Neural cell (in vitro differentiated cells): ENCODE results near the gene DNM3. TPM values are rescaled to one million over a fixed set of nuclear protein-coding genes. Genes with fewer than 3 reads are reported as not detected.

Source experiments
- H2AFZ ChIP-seq: fragments of 200-600, 300-800 bp; sonication (generic), shearing (Covaris generic); 2 replicates; pipeline ENCODE4 v1.6.0; 2014; ENCODE audit warnings: low read depth, mild to moderate bottlenecking, antibody characterized with exemption, low read length, moderate library complexity
- H3F3A ChIP-seq: fragments of 200-600 bp; shearing (Covaris generic); 2 replicates; pipeline ENCODE4 v1.6.1; 2016; ENCODE audit warnings: mild to moderate bottlenecking, moderate library complexity, mixed read lengths, antibody characterized with exemption, low read length; ENCODE audit not compliant: insufficient read depth, poor library complexity, severe bottlenecking
- H3K27ac ChIP-seq: fragments of 200-600, 300-800 bp; sonication (generic), shearing (Covaris generic); 2 replicates; pipeline ENCODE4 v1.5.1; 2014; ENCODE audit warnings: mild to moderate bottlenecking, low read length, moderate library complexity
- H3K27me3 ChIP-seq: fragments of 300-800, 200-600 bp; sonication (generic), shearing (Covaris generic); 2 replicates; pipeline ENCODE4 v1.6.0; 2014; ENCODE audit warnings: mild to moderate bottlenecking, low read depth, low read length, moderate library complexity; ENCODE audit not compliant: insufficient read depth
- H3K36me3 ChIP-seq: fragments of 300-800, 200-600 bp; sonication (generic), shearing (Covaris generic); 2 replicates; pipeline ENCODE4 v1.5.1; 2014; ENCODE audit warnings: mild to moderate bottlenecking, antibody characterized with exemption, low read length, moderate library complexity; ENCODE audit not compliant: insufficient read depth
- H3K4me2 ChIP-seq: fragments of 300-800, 200-600 bp; sonication (generic), shearing (Covaris generic); 2 replicates; pipeline ENCODE4 v1.6.0; 2014; ENCODE audit warnings: mild to moderate bottlenecking, low read length
- H3K4me3 ChIP-seq: fragments of 300-800, 200-600 bp; sonication (generic), shearing (Covaris generic); 2 replicates; pipeline ENCODE4 v1.5.1; 2014; ENCODE audit warnings: mild to moderate bottlenecking, low read length, moderate library complexity
- H3K79me2 ChIP-seq: fragments of 200-600 bp; shearing (Covaris generic); replicated peaks from 2 replicates; pipeline ENCODE4 v1.6.0; 2014; ENCODE audit warnings: mild to moderate bottlenecking, low read length, moderate library complexity; ENCODE audit not compliant: insufficient read depth
- H3K9ac ChIP-seq: fragments of 300-800, 200-600 bp; sonication (generic), shearing (Covaris generic); 2 replicates; pipeline ENCODE4 v1.6.1; 2016; ENCODE audit warnings: mild to moderate bottlenecking, low read length, mixed read lengths
- H3K9me2 ChIP-seq: fragments of 200-600 bp; shearing (Covaris generic); 2 replicates; pipeline ENCODE4 v1.6.1; 2016; ENCODE audit warnings: mild to moderate bottlenecking, low read length, mixed read lengths; ENCODE audit not compliant: insufficient read depth
- H3K9me3 ChIP-seq: fragments of 200-600, 300-800 bp; sonication (generic), shearing (Covaris generic); 2 replicates; pipeline ENCODE4 v1.6.1; 2016; ENCODE audit warnings: mild to moderate bottlenecking, mixed run types, low read length, moderate library complexity, mixed read lengths
- H4K20me1 ChIP-seq: fragments of 200-600 bp; shearing (Covaris generic); 2 replicates; pipeline ENCODE4 v1.6.1; 2016; ENCODE audit warnings: mild to moderate bottlenecking, mixed run types; ENCODE audit not compliant: insufficient read depth
- EP300 ChIP-seq: fragments of 450-650 bp; conservative IDR thresholded peaks from 2 replicates; pipeline ENCODE4 v1.6.1; 2014; ENCODE audit warnings: antibody characterized with exemption, mild to moderate bottlenecking, moderate library complexity; ENCODE audit not compliant: poor library complexity, severe bottlenecking
- EZH2 ChIP-seq: fragments of 200-600, 300-800 bp; shearing (Covaris generic), sonication (generic); IDR thresholded peaks from 2 replicates; pipeline ENCODE4 v1.6.1; 2014; ENCODE audit warnings: antibody characterized with exemption, low read length, borderline replicate concordance, mild to moderate bottlenecking; ENCODE audit not compliant: insufficient read depth, poor library complexity, severe bottlenecking
- MXI1 ChIP-seq: fragments of 450-650 bp; conservative IDR thresholded peaks from 2 replicates; pipeline ENCODE4 v1.6.1; 2014; ENCODE audit warnings: antibody characterized with exemption, mild to moderate bottlenecking; ENCODE audit not compliant: poor library complexity, severe bottlenecking
- POLR2AphosphoS5 ChIP-seq: IDR thresholded peaks from 2 replicates; pipeline ENCODE4 v1.6.1; 2012
- RAD21 ChIP-seq: fragments of 450-650 bp; conservative IDR thresholded peaks from 2 replicates; pipeline ENCODE4 v1.6.1; 2014; ENCODE audit warnings: antibody characterized with exemption, mild to moderate bottlenecking, moderate library complexity
- SMC3 ChIP-seq: fragments of 450-650 bp; conservative IDR thresholded peaks from 2 replicates; pipeline ENCODE4 v1.6.1; 2014; ENCODE audit warnings: antibody characterized with exemption, mild to moderate bottlenecking, moderate library complexity; ENCODE audit not compliant: poor library complexity
- TAF1 ChIP-seq: IDR thresholded peaks from 2 replicates; pipeline ENCODE4 v1.6.1; 2012; ENCODE audit warnings: low read depth
- polyA plus RNA-seq: library from polyadenylated mRNA; depleted of rRNA; stranded (reverse); fragments of >200 nt; gene quantifications from 2 replicates; pipeline ENCODE4 v1.2.3, GENCODE V29; 2014
- TF ChIP-seq, protein P1 (sequence below): fragments of 450-650 bp; IDR thresholded peaks from 2 replicates; pipeline ENCODE4 v1.5.1; 2014; ENCODE audit warnings: antibody characterized with exemption, mild to moderate bottlenecking, moderate library complexity; ENCODE audit not compliant: poor library complexity, severe bottlenecking
- TF ChIP-seq, protein P2 (sequence below): IDR thresholded peaks from 2 replicates; pipeline ENCODE4 v1.6.1; 2012; ENCODE audit warnings: borderline replicate concordance

DNM3 gene
- polyA plus RNA-seq, 1 donor from 2014 or later = 37.1 TPM

DNA sequence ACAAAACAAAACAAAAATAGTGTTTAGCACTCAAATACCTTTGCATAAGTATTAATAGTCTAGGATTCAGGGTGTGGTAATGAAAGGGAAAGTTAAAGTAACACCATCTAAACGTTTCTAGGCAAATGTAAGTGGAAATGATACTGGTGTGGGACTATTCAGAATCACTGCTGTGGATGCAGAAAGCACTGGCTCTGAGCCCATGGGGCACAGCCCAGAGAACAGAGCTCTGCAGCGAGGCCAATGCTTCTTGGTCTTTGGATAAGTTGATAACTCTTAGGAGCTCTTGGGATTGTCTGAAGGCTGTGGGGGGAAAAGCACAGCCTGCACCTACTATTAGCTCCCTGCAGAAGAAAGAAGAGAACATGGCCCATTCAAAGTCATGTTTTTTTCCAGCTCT is 21.4 kb upstream of the DNM3 start:
- Histone ChIP-seq H3F3A (no peaks in the 10 kb centered on the region), H3K9me2 (no peaks in the 10 kb centered on the region), H3K79me2 (no peaks in the 10 kb centered on the region), H3K36me3 (no peaks in the 10 kb centered on the region), H3K27me3 (no peaks in the 10 kb centered on the region), H3K4me2 (no peak overlapping the region), H3K4me3 (no peak overlapping the region), H4K20me1 (no peaks in the 10 kb centered on the region), H3K27ac (no peak overlapping the region), H2AFZ (no peak overlapping the region), H3K9ac (no peak overlapping the region), H3K9me3 (no peaks in the 10 kb centered on the region)
- TF ChIP-seq POLR2AphosphoS5 (no peak), SMC3 (no peak), EP300 (no peak), TAF1 (no peak), MXI1 (no peak)
- TF ChIP-seq, protein P1, sequence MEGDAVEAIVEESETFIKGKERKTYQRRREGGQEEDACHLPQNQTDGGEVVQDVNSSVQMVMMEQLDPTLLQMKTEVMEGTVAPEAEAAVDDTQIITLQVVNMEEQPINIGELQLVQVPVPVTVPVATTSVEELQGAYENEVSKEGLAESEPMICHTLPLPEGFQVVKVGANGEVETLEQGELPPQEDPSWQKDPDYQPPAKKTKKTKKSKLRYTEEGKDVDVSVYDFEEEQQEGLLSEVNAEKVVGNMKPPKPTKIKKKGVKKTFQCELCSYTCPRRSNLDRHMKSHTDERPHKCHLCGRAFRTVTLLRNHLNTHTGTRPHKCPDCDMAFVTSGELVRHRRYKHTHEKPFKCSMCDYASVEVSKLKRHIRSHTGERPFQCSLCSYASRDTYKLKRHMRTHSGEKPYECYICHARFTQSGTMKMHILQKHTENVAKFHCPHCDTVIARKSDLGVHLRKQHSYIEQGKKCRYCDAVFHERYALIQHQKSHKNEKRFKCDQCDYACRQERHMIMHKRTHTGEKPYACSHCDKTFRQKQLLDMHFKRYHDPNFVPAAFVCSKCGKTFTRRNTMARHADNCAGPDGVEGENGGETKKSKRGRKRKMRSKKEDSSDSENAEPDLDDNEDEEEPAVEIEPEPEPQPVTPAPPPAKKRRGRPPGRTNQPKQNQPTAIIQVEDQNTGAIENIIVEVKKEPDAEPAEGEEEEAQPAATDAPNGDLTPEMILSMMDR = no peak
- TF ChIP-seq, protein P2, sequence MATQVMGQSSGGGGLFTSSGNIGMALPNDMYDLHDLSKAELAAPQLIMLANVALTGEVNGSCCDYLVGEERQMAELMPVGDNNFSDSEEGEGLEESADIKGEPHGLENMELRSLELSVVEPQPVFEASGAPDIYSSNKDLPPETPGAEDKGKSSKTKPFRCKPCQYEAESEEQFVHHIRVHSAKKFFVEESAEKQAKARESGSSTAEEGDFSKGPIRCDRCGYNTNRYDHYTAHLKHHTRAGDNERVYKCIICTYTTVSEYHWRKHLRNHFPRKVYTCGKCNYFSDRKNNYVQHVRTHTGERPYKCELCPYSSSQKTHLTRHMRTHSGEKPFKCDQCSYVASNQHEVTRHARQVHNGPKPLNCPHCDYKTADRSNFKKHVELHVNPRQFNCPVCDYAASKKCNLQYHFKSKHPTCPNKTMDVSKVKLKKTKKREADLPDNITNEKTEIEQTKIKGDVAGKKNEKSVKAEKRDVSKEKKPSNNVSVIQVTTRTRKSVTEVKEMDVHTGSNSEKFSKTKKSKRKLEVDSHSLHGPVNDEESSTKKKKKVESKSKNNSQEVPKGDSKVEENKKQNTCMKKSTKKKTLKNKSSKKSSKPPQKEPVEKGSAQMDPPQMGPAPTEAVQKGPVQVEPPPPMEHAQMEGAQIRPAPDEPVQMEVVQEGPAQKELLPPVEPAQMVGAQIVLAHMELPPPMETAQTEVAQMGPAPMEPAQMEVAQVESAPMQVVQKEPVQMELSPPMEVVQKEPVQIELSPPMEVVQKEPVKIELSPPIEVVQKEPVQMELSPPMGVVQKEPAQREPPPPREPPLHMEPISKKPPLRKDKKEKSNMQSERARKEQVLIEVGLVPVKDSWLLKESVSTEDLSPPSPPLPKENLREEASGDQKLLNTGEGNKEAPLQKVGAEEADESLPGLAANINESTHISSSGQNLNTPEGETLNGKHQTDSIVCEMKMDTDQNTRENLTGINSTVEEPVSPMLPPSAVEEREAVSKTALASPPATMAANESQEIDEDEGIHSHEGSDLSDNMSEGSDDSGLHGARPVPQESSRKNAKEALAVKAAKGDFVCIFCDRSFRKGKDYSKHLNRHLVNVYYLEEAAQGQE = no peak

DNA sequence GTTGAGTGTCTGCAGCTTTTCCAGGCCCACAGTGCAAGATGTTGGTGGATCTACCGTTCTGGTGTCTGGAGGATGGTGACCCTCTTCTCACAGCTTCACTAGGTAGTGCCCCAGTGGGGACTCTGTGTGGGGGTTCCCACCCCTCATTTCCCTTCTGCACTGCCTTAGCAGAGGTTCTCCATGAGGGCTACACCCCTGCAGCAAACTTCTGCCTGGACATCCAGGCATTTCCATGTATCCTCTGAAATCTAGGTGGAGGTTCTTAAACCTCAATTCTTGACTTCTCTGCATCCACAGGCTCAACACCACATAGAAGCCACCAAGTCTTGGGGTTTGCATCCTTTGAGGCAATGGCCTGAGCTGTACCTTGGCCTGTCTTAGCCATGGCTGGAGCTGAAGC is 14.3 kb upstream of the DNM3 start:
- Histone ChIP-seq H3K27me3 (no peaks in the 10 kb centered on the region), H3K9ac (no peak overlapping the region), H3K79me2 (no peaks in the 10 kb centered on the region), H3K4me2 (no peak overlapping the region), H3K9me2 (no peaks in the 10 kb centered on the region), H3K27ac (no peak overlapping the region), H3F3A (no peaks in the 10 kb centered on the region), H3K36me3 (no peaks in the 10 kb centered on the region), H2AFZ (no peak overlapping the region), H4K20me1 (no peaks in the 10 kb centered on the region), H3K4me3 (no peak overlapping the region), H3K9me3 (peaks cover 4% of the 10 kb centered on the region)
- TF ChIP-seq, protein P1 = no peak
- TF ChIP-seq, protein P2 = no peak
- TF ChIP-seq MXI1 = no peak
- no peak for TF ChIP-seq EZH2
- no peak for TF ChIP-seq POLR2AphosphoS5
- TF ChIP-seq EP300 = no peak
- no peak for TF ChIP-seq TAF1
- no peak for TF ChIP-seq RAD21
- no peak for TF ChIP-seq SMC3
